ENCODE measurements around the gene IL22.
A peak's percentile ranks its signal among the peaks of the same experiment; 100 is the strongest.

Gene IL22

GRCh38 chr12:68245180-68246021 lies 8.0 kb downstream of the IL22 start:
- Histone ChIP-seq H3K9me2 (replicated peaks; ENCODE audit: low read depth, low read length) (no peaks in the 10 kb centered on the region), H3K4me3 (ENCODE audit: low read length, poor library complexity, severe bottlenecking) (no peak overlapping the region), H3K9ac (ENCODE audit: low read depth, low read length, poor library complexity, severe bottlenecking) (no peak overlapping the region), H2AFZ (ENCODE audit: low read length) (no peak overlapping the region), H3K9me3 (ENCODE audit: insufficient read depth, low read depth, low read length) (no peaks in the 10 kb centered on the region), H3K79me2 (ENCODE audit: insufficient read depth, low read length) (no peaks in the 10 kb centered on the region), H4K20me1 (ENCODE audit: insufficient read depth, low read length, poor library complexity, severe bottlenecking) (no peaks in the 10 kb centered on the region), H3K4me1 (ENCODE audit: insufficient read depth, low read length, poor library complexity, severe bottlenecking) (peaks cover 11% of the 10 kb centered on the region), H3K36me3 (ENCODE audit: insufficient read depth, low read length) (no peaks in the 10 kb centered on the region), H3F3A (ENCODE audit: low read depth) (no peaks in the 10 kb centered on the region), H3K27me3 (ENCODE audit: insufficient read depth, low read length, poor library complexity, severe bottlenecking) (no peaks in the 10 kb centered on the region), H3K4me2 (ENCODE audit: low read depth, low read length, poor library complexity, severe bottlenecking) (no peak overlapping the region)
- TF ChIP-seq CTCF (conservative IDR thresholded peaks at IDR 0.05; ENCODE audit: low read length) (no peak), EZH2phosphoT487 (IDR thresholded peaks at IDR 0.05; ENCODE audit: borderline replicate concordance) (no peak)

GRCh38 chr12:68242777-68243176 lies 10.6 kb downstream of the IL22 start:
- Histone ChIP-seq H3K79me2 (ENCODE audit: insufficient read depth, low read length) (no peaks in the 10 kb centered on the region), H3F3A (ENCODE audit: low read depth) (no peaks in the 10 kb centered on the region), H3K4me1 (ENCODE audit: insufficient read depth, low read length, poor library complexity, severe bottlenecking) (peaks cover 22% of the 10 kb centered on the region), H3K36me3 (ENCODE audit: insufficient read depth, low read length) (no peaks in the 10 kb centered on the region), H3K9me2 (replicated peaks; ENCODE audit: low read depth, low read length) (no peaks in the 10 kb centered on the region), H3K4me2 (ENCODE audit: low read depth, low read length, poor library complexity, severe bottlenecking) (no peak overlapping the region), H3K9me3 (ENCODE audit: insufficient read depth, low read depth, low read length) (no peaks in the 10 kb centered on the region), H3K27me3 (ENCODE audit: insufficient read depth, low read length, poor library complexity, severe bottlenecking) (no peaks in the 10 kb centered on the region), H3K4me3 (ENCODE audit: low read length, poor library complexity, severe bottlenecking) (no peak overlapping the region), H2AFZ (ENCODE audit: low read length) (peak overlapping the region; percentile 62), H3K9ac (ENCODE audit: low read depth, low read length, poor library complexity, severe bottlenecking) (no peak overlapping the region), H4K20me1 (ENCODE audit: insufficient read depth, low read length, poor library complexity, severe bottlenecking) (no peaks in the 10 kb centered on the region)
- no peak for TF ChIP-seq CTCF (conservative IDR thresholded peaks at IDR 0.05; ENCODE audit: low read length)
- TF ChIP-seq EZH2phosphoT487 (IDR thresholded peaks at IDR 0.05; ENCODE audit: borderline replicate concordance): no peak

GRCh38 chr12:68240975-68241374 lies 12.4 kb downstream of the IL22 start:
- Histone ChIP-seq H3K4me2 (ENCODE audit: low read depth, low read length, poor library complexity, severe bottlenecking) (peak overlapping the region; percentile 65), H3K9ac (ENCODE audit: low read depth, low read length, poor library complexity, severe bottlenecking) (peak overlapping the region; percentile 47), H2AFZ (ENCODE audit: low read length) (peak overlapping the region; percentile 90), H3K9me3 (ENCODE audit: insufficient read depth, low read depth, low read length) (no peaks in the 10 kb centered on the region), H3K79me2 (ENCODE audit: insufficient read depth, low read length) (no peaks in the 10 kb centered on the region), H3K36me3 (ENCODE audit: insufficient read depth, low read length) (no peaks in the 10 kb centered on the region), H3K4me1 (ENCODE audit: insufficient read depth, low read length, poor library complexity, severe bottlenecking) (peaks cover 38% of the 10 kb centered on the region), H3K4me3 (ENCODE audit: low read length, poor library complexity, severe bottlenecking) (peak overlapping the region; percentile 48), H3K27me3 (ENCODE audit: insufficient read depth, low read length, poor library complexity, severe bottlenecking) (no peaks in the 10 kb centered on the region), H4K20me1 (ENCODE audit: insufficient read depth, low read length, poor library complexity, severe bottlenecking) (no peaks in the 10 kb centered on the region), H3F3A (ENCODE audit: low read depth) (no peaks in the 10 kb centered on the region), H3K9me2 (replicated peaks; ENCODE audit: low read depth, low read length) (no peaks in the 10 kb centered on the region)
- TF ChIP-seq CTCF (conservative IDR thresholded peaks at IDR 0.05; ENCODE audit: low read length) (no peak), EZH2phosphoT487 (IDR thresholded peaks at IDR 0.05; ENCODE audit: borderline replicate concordance) (no peak)

Data from Loucy (cell line).